GM23248 (cell line): ENCODE data around the gene FAM171A1. TPM values are rescaled to one million over a fixed set of nuclear protein-coding genes. Genes with fewer than 3 reads are reported as not detected.

ENCODE experiments used
- DNase-seq: peaks from one replicate; pipeline ENCODE4 v3.0.0-alpha.2; 2015
- H2AFZ ChIP-seq: fragments of 200-600 bp; sonication (generic); 2 replicates; pipeline ENCODE4 v1.6.1; 2016; ENCODE audit warnings: antibody characterized with exemption
- H3F3A ChIP-seq: fragments of 200-600 bp; sonication (generic); 2 replicates; pipeline ENCODE4 v1.6.1; 2016; ENCODE audit warnings: mild to moderate bottlenecking, antibody characterized with exemption, mixed run types; ENCODE audit not compliant: insufficient read depth
- H3K27ac ChIP-seq: fragments of 200-600 bp; sonication (generic); 2 replicates; pipeline ENCODE4 v1.5.1; 2016; ENCODE audit warnings: mild to moderate bottlenecking
- H3K27me3 ChIP-seq: fragments of 200-600 bp; sonication (generic); replicated peaks from 2 replicates; pipeline ENCODE4 v1.6.1; 2016; ENCODE audit warnings: mild to moderate bottlenecking; ENCODE audit not compliant: insufficient read depth
- H3K36me3 ChIP-seq: fragments of 200-600 bp; sonication (generic); 2 replicates; pipeline ENCODE4 v1.6.1; 2016; ENCODE audit warnings: low read depth, mild to moderate bottlenecking
- H3K4me1 ChIP-seq: fragments of 200-600 bp; sonication (generic); 2 replicates; pipeline ENCODE4 v1.6.1; 2016; ENCODE audit warnings: mild to moderate bottlenecking; ENCODE audit not compliant: insufficient read depth
- H3K4me2 ChIP-seq: fragments of 200-600 bp; sonication (generic); one replicate; pipeline ENCODE4 v1.6.1; 2016; ENCODE audit warnings: mild to moderate bottlenecking; ENCODE audit not compliant: unreplicated experiment
- H3K4me3 ChIP-seq: fragments of 200-600 bp; sonication (generic); 2 replicates; pipeline ENCODE4 v1.5.1; 2016; ENCODE audit warnings: mild to moderate bottlenecking
- H3K79me2 ChIP-seq: fragments of 200-600 bp; sonication (generic); 2 replicates; pipeline ENCODE4 v1.6.1; 2016; ENCODE audit warnings: mild to moderate bottlenecking; ENCODE audit not compliant: insufficient read depth
- H3K9ac ChIP-seq: fragments of 200-600 bp; sonication (generic); 2 replicates; pipeline ENCODE4 v1.6.1; 2016; ENCODE audit warnings: mild to moderate bottlenecking
- H3K9me2 ChIP-seq: fragments of 200-600 bp; sonication (generic); 2 replicates; pipeline ENCODE4 v1.6.1; 2016; ENCODE audit warnings: mixed run types, mild to moderate bottlenecking, moderate library complexity; ENCODE audit not compliant: insufficient read depth
- H3K9me3 ChIP-seq: fragments of 200-600 bp; sonication (generic); one replicate; pipeline ENCODE4 v1.6.1; 2017; ENCODE audit warnings: low read depth
- H4K20me1 ChIP-seq: fragments of 200-600 bp; sonication (generic); 2 replicates; pipeline ENCODE4 v1.6.0; 2016; ENCODE audit not compliant: insufficient read depth
- EZH2 ChIP-seq: fragments of 200-600 bp; sonication (generic); IDR thresholded peaks from 2 replicates; pipeline ENCODE4 v1.6.1; 2018; ENCODE audit warnings: antibody characterized with exemption, mild to moderate bottlenecking; ENCODE audit not compliant: insufficient read depth, poor library complexity, severe bottlenecking
- EZH2phosphoT487 ChIP-seq: fragments of 200-600 bp; sonication (generic); IDR thresholded peaks from 2 replicates; pipeline ENCODE4 v1.6.1; 2018; ENCODE audit warnings: antibody characterized with exemption, moderate library complexity, mild to moderate bottlenecking, low read depth; ENCODE audit not compliant: insufficient read depth
- WGBS, 2 experiments: methylation state at CpG; one replicate each; pipeline ENCODE4 v1.1.6; 2015 to 2017; ENCODE audit warnings: low lambda C conversion rate in 2 of 2, low coverage in 1 of 2; ENCODE audit errors: missing lambda C conversion rate in 2 of 2; 5-methylcytosine and 5-hydroxymethylcytosine counted together
- in situ Hi-C: fragments of 300-500 bp; cut with MboI; formaldehyde crosslinking; loops from 2 replicates; pipeline ENCODE4 v1.15.0; 2020
- polyA plus RNA-seq: library from polyadenylated mRNA; unstranded; fragments of >200 nt; fragmentation: Nextera tagmentation; extraction: Ambion mirVana; gene quantifications from 2 replicates; pipeline ENCODE4 v1.2.1, GENCODE V29; 2016
- total RNA-seq: library from RNA; depleted of rRNA; stranded (reverse); fragments of >200 nt; shearing (Covaris generic); gene quantifications from 2 replicates; pipeline ENCODE4 v1.2.3, GENCODE V29; 2014

The FAM171A1 gene
- total and polyA plus RNA-seq, 2 experiments from 2014 or later, result 11.2 to 25.2 TPM

GRCh38 chr10:15259136-15259535 is 112.0 kb downstream of the FAM171A1 start:
- no peaks in the 10 kb centered on the region for H3K9me2 ChIP-seq
- no peak overlapping the region for H3K9ac ChIP-seq
- WGBS, 2 experiments, result 98 to 100% methylated on average over 2 of the region's 2 CpGs
- H3K27me3 ChIP-seq, result no peaks in the 10 kb centered on the region
- no peak overlapping the region for H3K27ac ChIP-seq
- TF ChIP-seq EZH2phosphoT487, result no peak
- no peak for TF ChIP-seq EZH2
- H3K4me1 ChIP-seq, result no peaks in the 10 kb centered on the region
- H3K4me3 ChIP-seq, result no peak overlapping the region
- no peak overlapping the region for H3K4me2 ChIP-seq
- no peak overlapping the region for H2AFZ ChIP-seq
- H3K9me3 ChIP-seq, result no peaks in the 10 kb centered on the region
- H4K20me1 ChIP-seq, result no peaks in the 10 kb centered on the region; the same call in 1 of the 2 replicates
- no peaks in the 10 kb centered on the region for H3F3A ChIP-seq
- H3K36me3 ChIP-seq, result no peaks in the 10 kb centered on the region
- H3K79me2 ChIP-seq, result no peaks in the 10 kb centered on the region
- no peak for DNase-seq
- in situ Hi-C loops, result no loop called here

- Histone ChIP-seq H3F3A (no peaks in the 10 kb centered on the region), H3K27me3 (no peaks in the 10 kb centered on the region), H3K27ac (no peak overlapping the region), H3K36me3 (no peaks in the 10 kb centered on the region), H3K79me2 (no peaks in the 10 kb centered on the region), H3K4me2 (no peak overlapping the region), H3K9me3 (no peaks in the 10 kb centered on the region), H4K20me1 (no peaks in the 10 kb centered on the region; the same call in 1 of the 2 replicates), H3K9me2 (no peaks in the 10 kb centered on the region), H3K4me1 (no peaks in the 10 kb centered on the region), H3K9ac (no peak overlapping the region), H2AFZ (no peak overlapping the region), H3K4me3 (no peak overlapping the region)
- in situ Hi-C loops, result no loop called here
- 98% methylated on average over 6 of the region's 6 CpGs for WGBS, 2 experiments
- no peak for DNase-seq
- no peak for TF ChIP-seq EZH2
- TF ChIP-seq EZH2phosphoT487, result no peak
These were observed 112.8 kb downstream of the FAM171A1 start for GRCh38 chr10:15258255-15258654.

GRCh38 chr10:15255961-15256360 is 115.1 kb downstream of the FAM171A1 start:
- Histone ChIP-seq H2AFZ (no peak overlapping the region), H3K4me1 (no peaks in the 10 kb centered on the region), H3K79me2 (no peaks in the 10 kb centered on the region), H3K36me3 (no peaks in the 10 kb centered on the region), H3K9ac (no peak overlapping the region), H3K9me2 (no peaks in the 10 kb centered on the region), H4K20me1 (no peaks in the 10 kb centered on the region; the same call in 1 of the 2 replicates), H3K4me2 (no peak overlapping the region), H3K9me3 (no peaks in the 10 kb centered on the region), H3F3A (no peaks in the 10 kb centered on the region), H3K4me3 (no peak overlapping the region), H3K27ac (no peak overlapping the region), H3K27me3 (no peaks in the 10 kb centered on the region)
- TF ChIP-seq EZH2phosphoT487 (no peak), EZH2 (no peak)
- WGBS, 2 experiments, result 92 to 94% methylated on average over 6 of the region's 6 CpGs
- DNase-seq, result no peak
- in situ Hi-C loops, result no loop called here

- WGBS, 2 experiments, result 96 to 97% methylated on average over 10 of the region's 10 CpGs
- Histone ChIP-seq H3K79me2 (no peaks in the 10 kb centered on the region), H3K9ac (no peak overlapping the region), H3K9me2 (no peaks in the 10 kb centered on the region), H3K27ac (no peak overlapping the region), H2AFZ (no peak overlapping the region), H3K27me3 (no peaks in the 10 kb centered on the region), H3K4me3 (no peak overlapping the region), H3K4me2 (no peak overlapping the region), H3K36me3 (no peaks in the 10 kb centered on the region), H3K4me1 (no peaks in the 10 kb centered on the region), H4K20me1 (no peaks in the 10 kb centered on the region; the same call in 1 of the 2 replicates), H3F3A (no peaks in the 10 kb centered on the region), H3K9me3 (no peaks in the 10 kb centered on the region)
- TF ChIP-seq EZH2phosphoT487 (no peak), EZH2 (no peak)
- in situ Hi-C loops, result no loop called here
- DNase-seq, result no peak
These were observed 116.1 kb downstream of the FAM171A1 start for GRCh38 chr10:15254808-15255648.
